ENCODE results near the gene GPATCH2L. TPM values are rescaled to one million over a fixed set of nuclear protein-coding genes. Genes with fewer than 3 reads are reported as not detected.
A peak's percentile ranks its signal among the peaks of the same experiment; 100 is the strongest.

GPATCH2L gene
- total RNA-seq = 10 to 100 TPM; 27.6 to 69.9 (median 43.0) TPM

GRCh38 chr14:76151398-76152332 is at the start of gene GPATCH2L:
Gene GPATCH2L (plus strand): TSS chr14:76151922. CDS start chr14:76154364, 2,442 bp downstream.
- TF ChIP-seq POLR2AphosphoS5 (IDR thresholded peaks at IDR 0.05) = peak in 1 of 3 donors; percentile 33
- TF ChIP-seq POLR2A (IDR thresholded peaks at IDR 0.05) = peak; percentile 43 to 79
- no peak for TF ChIP-seq EP300 (IDR thresholded peaks at IDR 0.05)
- TF ChIP-seq CTCF (IDR thresholded peaks at IDR 0.05) = no peak
- H3K9me3 ChIP-seq = no peaks in the 10 kb centered on the region
- peaks cover 12% of the 10 kb centered on the region for H3K27me3 ChIP-seq
- peak within 1 kb of the TSS; percentile 86 for H3K27ac ChIP-seq
- DNase-seq (ENCODE audit: low spot score in 2 of 2) = peak; percentile 97 to 98
- peak within 1 kb of the TSS; percentile 85 for H3K4me3 ChIP-seq
- peaks cover 9% of the 10 kb centered on the region for H3K36me3 ChIP-seq
- WGBS = 3% methylated on average over 28 of the region's 43 CpGs
- H3K4me1 ChIP-seq = peaks cover 43% of the 10 kb centered on the region

- Histone ChIP-seq H3K27me3 (peaks cover 9% of the 10 kb centered on the region), H3K27ac (no peak overlapping the region), H3K4me1 (peaks cover 20% of the 10 kb centered on the region), H3K9me3 (no peaks in the 10 kb centered on the region), H3K4me3 (no peak overlapping the region), H3K36me3 (no peaks in the 10 kb centered on the region)
- DNase-seq (ENCODE audit: low spot score in 2 of 2) = no peak
- TF ChIP-seq POLR2A (IDR thresholded peaks at IDR 0.05) (no peak), POLR2AphosphoS5 (IDR thresholded peaks at IDR 0.05) (no peak), EP300 (IDR thresholded peaks at IDR 0.05) (no peak), CTCF (IDR thresholded peaks at IDR 0.05) (no peak)
- 72% methylated on average over 8 of the region's 8 CpGs for WGBS
These were observed 46.8 kb upstream of the GPATCH2L start for GRCh38 chr14:76104802-76105355.

- 92% methylated on average over 2 of the region's 2 CpGs for WGBS
- no peaks in the 10 kb centered on the region for H3K36me3 ChIP-seq
- TF ChIP-seq CTCF (IDR thresholded peaks at IDR 0.05) (no peak), POLR2A (IDR thresholded peaks at IDR 0.05) (no peak), EP300 (IDR thresholded peaks at IDR 0.05) (no peak), POLR2AphosphoS5 (IDR thresholded peaks at IDR 0.05) (no peak)
These were observed 45.5 kb upstream of the GPATCH2L start for GRCh38 chr14:76106188-76106587.

GRCh38 chr14:76109087-76109880 is 42.4 kb upstream of the GPATCH2L start:
- TF ChIP-seq POLR2AphosphoS5 (IDR thresholded peaks at IDR 0.05) (no peak), EP300 (IDR thresholded peaks at IDR 0.05) (no peak), POLR2A (IDR thresholded peaks at IDR 0.05) (no peak), CTCF (IDR thresholded peaks at IDR 0.05) (no peak)
- peak overlapping the region; percentile 2 for H3K27ac ChIP-seq
- H3K27me3 ChIP-seq = peaks cover 15% of the 10 kb centered on the region
- H3K4me3 ChIP-seq = no peak overlapping the region
- no peaks in the 10 kb centered on the region for H3K36me3 ChIP-seq
- H3K4me1 ChIP-seq = no peaks in the 10 kb centered on the region
- no peaks in the 10 kb centered on the region for H3K9me3 ChIP-seq
- WGBS = 63% methylated on average over 14 of the region's 14 CpGs
- DNase-seq (ENCODE audit: low spot score in 2 of 2) = no peak

More at GRCh38 chr14:76106188-76106587, 45.5 kb upstream of the GPATCH2L start:
- Histone ChIP-seq H3K4me3 (no peak overlapping the region), H3K27me3 (no peaks in the 10 kb centered on the region), H3K27ac (no peak overlapping the region), H3K9me3 (no peaks in the 10 kb centered on the region), H3K4me1 (peaks cover 6% of the 10 kb centered on the region)
- no peak for DNase-seq (ENCODE audit: low spot score in 2 of 2)

Data from suprapubic skin (tissue), 4 donors.